HG03095 (cell line): Measurements from ENCODE around the gene MRC2.

Source experiments
- ATAC-seq: cut with Tn5 transposase; IDR thresholded peaks from one replicate; pipeline ENCODE4 v1.9.1; 2021; ENCODE audit warnings: moderate library complexity; ENCODE audit not compliant: unreplicated experiment

MRC2 gene

DNA sequence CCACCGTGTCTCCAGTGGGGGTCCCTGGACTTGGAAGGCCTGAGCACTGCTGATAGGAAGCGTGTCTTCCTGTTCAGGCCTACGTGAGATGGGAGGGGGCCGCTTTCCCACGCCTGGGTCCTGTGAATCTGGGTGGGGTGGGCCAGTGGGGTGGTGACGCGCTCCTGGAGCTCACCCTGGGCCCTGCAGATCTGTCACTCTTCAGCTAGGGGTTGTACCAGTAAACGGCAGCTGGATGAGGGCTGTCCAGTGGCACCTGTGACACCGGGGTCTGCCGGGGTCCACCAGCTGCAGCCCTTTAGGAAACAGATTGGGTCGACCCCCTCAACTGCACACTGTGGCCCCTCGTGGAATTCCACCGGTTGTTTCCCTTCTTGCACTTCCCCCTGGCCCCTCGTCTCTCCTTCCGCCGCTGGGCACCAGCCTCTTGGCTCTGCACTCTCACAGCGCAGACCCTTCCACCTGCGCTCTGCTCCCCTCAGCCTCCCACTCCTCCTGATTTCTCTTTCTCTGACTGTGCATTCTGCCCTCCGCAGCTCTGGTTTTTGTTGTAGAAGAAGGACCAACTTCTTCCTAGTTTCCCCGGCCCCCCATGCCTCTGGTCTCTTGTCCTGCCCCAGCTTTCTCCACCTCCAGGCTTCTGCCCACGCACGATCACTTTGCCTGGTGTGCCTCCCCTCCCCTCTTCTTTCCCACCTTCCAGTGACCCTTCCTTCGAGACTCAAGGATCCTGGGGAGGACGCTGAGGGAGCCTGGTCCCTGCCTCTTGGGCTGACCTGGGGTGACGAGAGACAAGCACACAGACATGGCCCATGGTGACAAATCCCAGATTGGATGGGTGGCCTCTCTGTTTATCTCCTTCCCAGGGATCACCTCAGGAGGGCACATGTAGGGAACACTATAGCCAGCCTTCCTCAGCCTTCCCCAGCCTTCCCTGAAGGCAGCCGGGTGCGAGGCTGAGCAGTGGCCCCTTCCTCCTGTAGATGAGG lies 4.8 kb downstream of the MRC2 start:
- ATAC-seq = no peak

- ATAC-seq = no peak
Measured at GRCh38 chr17:62637809-62638208, 10.3 kb downstream of the MRC2 start.

DNA sequence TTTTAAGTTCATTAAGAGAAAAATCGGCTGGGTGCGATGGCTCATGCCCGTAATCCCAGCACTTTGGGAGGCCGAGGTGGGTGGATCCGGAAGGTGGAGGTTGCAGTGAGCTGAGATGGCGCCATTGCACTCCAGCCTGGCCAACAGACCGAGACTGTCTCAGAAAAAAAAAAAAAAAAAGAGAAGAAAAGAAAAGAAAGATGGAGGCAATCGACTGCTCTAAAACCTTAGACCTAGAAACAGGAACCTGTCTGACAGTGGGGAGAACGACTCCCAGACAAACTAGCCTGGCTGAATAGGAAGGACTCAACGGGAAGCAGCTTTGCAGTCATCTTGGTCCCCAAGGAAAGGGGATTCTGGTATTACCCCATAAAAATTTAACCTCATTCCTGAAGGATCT lies 13.7 kb downstream of the MRC2 start:
- no peak for ATAC-seq

GRCh38 chr17:62641951-62642350 lies 14.5 kb downstream of the MRC2 start:
- no peak for ATAC-seq

DNA sequence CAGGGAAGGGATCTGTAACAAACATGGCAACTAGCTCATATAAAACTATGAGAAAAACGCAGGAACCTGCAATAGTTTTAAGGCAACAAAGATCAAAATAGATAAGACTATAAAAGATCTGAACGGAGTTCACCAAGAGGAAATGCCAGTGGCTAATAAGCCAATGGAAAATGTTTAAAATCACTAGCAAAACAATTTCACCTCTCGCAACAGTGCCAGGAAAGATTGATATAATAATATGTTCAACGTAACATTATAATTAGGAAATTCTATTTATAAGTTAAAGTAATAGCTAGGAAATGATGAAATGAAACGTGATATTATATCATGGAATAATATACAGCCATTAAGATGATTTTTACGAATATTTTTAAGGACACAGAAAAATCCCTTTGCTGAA lies 16.0 kb downstream of the MRC2 start:
- ATAC-seq = no peak

DNA sequence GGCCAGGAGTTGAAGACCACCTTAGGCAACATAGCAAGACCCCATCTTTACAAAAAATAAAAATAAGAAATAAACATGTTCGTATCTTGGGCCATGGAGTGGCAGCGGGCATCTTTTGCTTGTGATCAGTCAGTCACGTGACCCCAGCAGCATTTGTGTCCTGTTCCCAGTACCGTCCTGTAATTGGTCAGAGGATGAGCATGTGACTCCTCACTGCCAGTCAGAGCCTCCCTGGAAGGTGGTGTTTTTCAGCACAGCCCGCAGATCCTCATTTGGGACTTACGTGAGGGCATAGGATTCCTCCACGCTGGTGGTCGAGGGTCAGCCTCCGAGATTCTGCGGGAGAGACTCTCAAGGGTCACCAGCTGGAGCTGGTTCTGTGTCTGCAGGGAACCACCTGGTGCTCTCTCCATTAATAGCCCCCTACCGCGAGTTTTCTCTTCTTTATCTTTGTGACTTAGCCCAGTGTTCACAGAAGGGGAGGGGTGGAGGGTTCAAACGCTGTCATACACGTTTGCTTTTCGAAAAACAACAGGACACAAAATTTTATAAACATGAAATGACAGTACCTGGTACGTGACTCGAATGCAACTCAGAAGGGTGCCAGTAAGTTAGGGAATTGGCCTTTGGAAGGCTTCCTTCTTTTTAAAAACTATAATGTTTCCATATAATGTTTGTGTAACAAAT lies 17.2 kb downstream of the MRC2 start:
- no peak for ATAC-seq

- no peak for ATAC-seq
Measured at GRCh38 chr17:62648251-62648955, 20.9 kb downstream of the MRC2 start.

DNA sequence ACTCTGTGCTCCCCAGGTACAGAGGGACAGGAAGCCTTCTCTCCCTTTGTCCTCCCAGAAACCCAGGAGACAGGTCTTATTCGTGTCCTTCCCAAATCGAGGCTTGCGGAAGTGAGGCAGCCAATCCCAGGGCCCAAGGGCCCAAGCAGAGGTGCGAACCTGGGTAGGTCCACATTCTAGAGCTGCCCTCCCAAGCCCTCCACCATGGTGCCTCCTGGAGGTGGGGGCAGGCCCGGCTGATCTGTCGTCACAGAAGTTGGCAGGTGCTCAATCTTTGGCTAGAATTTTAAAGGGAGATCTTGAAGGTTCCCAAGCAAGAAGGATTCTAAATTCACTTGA lies 21.5 kb downstream of the MRC2 start:
- no peak for ATAC-seq

DNA sequence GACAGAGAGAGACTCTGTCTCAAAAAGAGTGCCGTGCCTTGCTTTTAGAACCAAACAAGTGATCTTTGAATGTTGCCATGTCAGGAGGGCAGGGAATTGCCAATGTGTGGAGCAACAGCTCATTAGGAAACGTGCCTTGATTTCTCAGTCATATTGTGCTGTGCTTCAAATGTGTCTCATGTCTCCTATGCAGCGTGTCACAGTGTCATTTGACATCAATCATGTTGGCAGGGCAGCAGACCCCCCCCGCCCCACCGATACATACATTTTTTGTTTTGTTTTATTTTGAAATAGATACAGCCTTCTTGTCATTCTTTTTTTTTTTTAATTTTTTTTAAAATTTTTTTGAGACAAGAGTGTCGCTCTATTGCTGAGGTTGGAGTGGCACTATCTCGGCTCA lies 22.1 kb downstream of the MRC2 start:
- no peak for ATAC-seq

GRCh38 chr17:62650587-62650986 lies 23.1 kb downstream of the MRC2 start:
- ATAC-seq = no peak

GRCh38 chr17:62652251-62653001 lies 25.0 kb downstream of the MRC2 start:
- no peak for ATAC-seq

GRCh38 chr17:62653002-62653825 lies 25.7 kb downstream of the MRC2 start:
- peak; percentile 85 for ATAC-seq

- ATAC-seq = no peak
Measured at GRCh38 chr17:62653826-62654761, 26.6 kb downstream of the MRC2 start.

DNA sequence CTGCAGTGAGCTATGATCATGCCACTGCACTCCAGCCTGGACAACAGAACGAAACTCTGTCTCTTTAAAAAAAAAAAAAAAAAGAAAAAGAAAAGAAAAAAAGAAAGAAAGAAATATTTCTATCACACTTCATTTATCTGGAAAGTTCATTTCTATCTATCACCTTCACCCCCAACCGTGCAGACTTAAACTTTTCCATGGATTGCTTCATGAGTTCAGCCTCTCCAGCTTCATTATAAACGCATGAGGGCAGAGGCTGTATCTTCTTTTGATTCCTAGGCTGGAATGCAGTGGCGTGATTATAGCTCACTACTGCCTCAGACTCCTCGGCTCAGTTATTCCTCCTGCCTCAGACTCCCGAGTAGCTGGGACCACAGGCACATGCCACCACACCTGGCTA lies 28.2 kb downstream of the MRC2 start:
- ATAC-seq = no peak

GRCh38 chr17:62656446-62656845 lies 29.0 kb downstream of the MRC2 start:
- ATAC-seq = no peak

- ATAC-seq = no peak
Measured at GRCh38 chr17:62657145-62657665, 29.7 kb downstream of the MRC2 start.

GRCh38 chr17:62657690-62658089 lies 30.2 kb downstream of the MRC2 start:
- no peak for ATAC-seq

DNA sequence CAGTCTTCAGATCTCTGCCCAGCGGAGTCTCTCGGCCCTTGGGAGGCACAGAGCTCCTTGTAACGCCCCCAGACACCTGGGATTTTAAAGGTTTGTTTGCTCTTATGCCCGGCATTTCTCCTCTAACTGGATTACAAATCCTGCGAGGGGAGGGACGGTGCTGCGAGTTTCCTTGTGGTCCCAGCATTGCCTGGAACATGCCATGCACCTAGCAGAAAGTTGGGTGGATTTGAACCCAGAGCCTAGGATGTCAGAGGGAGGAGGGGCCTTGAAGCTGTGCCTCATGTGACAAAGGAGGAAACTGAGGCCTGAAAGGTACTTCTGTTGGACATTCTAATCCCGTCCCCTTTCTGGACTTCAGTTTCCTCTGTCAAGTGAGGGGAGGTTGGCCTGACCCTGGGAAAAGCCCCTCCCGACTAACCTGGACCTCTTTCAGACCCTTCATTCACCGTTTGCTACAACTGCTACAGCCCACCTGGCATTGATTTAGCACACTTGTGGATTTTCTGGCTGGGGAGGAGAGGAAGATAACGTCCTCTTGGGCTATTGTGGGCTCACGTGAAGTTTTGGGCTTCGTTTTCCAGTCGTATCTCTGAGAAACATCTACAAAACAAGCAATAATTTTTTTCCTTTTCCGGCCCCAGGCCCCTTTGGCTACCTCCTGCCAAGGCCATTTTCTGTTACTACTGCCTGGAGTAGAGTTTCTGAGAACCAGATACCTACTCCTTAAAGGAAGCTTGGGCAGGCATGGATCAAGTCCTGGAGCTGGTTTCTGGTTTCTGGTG lies 30.9 kb downstream of the MRC2 start:
- no peak for ATAC-seq
